Activated effector memory CD4-positive, alpha-beta T cell treated with Interleukin-2 at 50 U/mL for 16 hours (primary cell): ENCODE results near the gene FCF1.

Experiments used
- DNase-seq: peaks from one replicate; pipeline ENCODE4 v3.0.0-alpha.2; 2020

FCF1 gene

DNA sequence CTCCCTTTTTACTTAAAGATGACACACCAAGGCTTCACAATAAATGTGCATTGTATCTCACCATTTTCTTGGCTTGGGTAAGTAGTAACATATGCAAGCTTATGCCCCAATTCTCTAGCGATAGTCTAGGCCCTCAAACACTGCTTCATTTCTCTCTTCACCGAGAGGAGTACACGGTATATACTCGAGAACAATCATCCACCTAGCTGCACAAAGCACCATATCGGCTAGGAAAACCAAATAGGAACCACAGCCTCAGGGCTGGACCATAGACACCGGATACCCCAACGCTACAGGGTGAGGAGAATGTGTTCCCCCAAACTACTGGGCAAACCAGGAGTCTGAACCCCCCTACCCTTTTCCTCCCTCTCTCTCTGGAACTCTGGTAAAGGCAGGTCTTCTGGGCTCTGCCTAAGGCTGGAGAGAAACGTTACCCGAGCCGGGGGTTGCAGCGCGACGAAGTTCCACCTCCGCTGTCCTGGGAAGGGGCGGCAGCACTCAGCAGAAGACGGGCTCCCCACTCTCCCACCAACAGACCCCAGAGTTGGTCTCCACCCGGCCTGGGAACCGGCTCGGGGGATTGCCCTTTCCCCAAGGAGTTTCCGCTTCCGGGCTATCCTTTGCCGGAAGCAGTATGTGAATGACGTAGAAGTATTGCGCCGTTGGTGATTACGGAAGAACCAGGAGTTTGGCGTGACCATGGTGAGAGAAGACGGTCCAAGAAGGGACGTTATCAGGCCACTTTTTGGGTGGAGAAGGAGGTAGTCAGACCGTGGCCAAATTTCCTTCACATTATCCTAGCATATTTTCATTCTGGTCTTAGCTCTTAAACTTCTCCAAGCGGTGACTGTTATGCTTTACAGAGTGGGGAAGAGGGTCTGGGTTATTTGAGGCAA is at the start of gene FCF1, which contains the start of gene AREL1:
FCF1 (plus strand) TSS at position 646 of the 896 bp plus-strand sequence; CDS start at position 700, 54 bp downstream.
AREL1 (minus strand) TSS at position 582 of the 896 bp plus-strand sequence. CDS start 27,465 bp downstream, outside the sequence.
- peak; percentile 70 for DNase-seq

DNA sequence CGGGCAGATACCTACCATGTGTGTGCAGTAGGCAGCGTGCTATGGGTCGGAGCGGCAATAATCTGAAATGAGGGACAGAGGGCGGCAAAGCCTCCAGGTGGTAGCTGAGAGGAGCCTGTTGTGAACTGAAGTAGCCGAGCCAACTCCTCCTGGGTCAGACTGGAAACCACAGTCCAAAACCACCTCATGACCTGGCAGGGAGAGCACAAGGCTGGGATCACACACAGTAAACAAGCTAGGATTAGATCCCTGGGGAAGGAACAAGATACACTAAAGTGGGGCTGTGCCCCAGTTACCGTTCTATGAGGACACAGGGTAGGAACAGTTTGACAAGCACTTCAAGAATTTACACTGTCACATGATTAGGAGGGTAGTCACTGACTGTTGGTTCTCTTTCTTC is 49.1 kb upstream of the FCF1 start:
- DNase-seq = no peak

DNA sequence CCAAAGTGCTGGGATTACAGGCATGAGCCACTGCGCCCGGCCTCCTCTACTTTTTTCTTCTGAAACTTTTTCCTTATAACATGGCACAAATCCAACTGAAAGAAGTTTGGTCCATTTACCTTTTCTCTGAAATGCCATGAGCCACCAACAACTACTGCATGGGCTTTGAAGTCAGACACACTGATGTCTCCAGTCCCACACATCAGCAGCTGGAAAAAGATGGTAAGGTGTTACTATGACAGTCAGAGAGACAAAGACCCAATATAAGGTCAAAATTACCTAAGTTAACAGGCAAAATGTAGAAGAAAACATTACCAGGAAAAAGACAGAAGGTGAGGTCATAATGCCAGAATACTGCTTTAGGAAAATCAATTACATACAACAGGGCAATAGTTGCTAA is 48.2 kb upstream of the FCF1 start:
- no peak for DNase-seq

- no peak for DNase-seq
Measured at GRCh38 chr14:74667758-74668157, 45.2 kb upstream of the FCF1 start.

- DNase-seq = no peak
Measured at GRCh38 chr14:74669256-74669655, 43.7 kb upstream of the FCF1 start.

DNA sequence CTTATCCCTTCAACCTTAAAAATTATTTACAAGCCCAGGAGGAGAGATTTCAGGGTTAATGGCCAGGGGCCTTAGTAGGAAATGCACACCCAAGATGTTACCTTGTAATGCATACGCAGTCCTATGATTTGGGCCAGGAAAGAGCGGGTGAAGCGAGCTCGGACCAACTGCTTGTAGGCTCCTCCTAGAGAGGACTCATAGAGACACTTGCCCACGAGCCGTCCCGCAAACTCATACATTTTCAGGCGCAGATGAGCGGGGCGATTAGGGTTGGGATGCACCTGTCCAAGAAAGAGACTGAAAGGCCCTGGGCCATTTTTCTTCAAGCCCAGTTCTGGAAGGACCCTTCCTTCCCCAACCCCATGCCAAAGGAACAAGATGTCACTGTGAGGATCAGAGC is 43.1 kb upstream of the FCF1 start:
- no peak for DNase-seq

DNA sequence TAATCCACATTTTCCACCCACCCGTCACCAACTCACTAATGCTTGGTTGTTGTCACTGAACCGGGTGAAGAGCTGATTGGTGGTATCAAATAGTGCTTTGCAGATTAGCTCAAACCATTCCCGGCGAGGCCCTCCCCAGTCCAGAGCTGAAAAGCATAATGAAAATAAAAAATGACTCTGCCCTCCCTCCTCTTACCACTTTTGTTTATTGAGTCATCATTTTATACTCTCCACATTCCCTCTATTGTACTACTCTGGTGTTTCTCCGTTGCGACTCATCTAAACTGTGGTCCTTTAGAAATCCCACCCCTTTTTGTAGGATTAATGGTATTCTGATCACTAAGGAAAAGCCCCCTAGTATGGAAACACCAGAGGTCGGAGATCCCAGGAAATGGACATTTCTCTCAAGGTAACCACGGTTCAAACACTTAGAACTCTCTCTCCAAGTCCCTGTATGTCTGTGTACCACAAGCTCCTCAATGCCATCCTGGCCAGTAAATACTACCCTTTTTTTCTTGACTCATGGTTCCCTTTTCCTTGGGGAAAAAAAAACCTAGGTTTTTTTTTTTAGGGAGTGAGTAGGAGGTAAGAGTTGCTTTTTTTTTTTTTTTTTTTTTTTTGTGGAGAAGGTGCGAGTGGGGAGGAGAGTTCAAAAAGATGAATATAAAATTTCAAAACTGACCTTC is 42.1 kb upstream of the FCF1 start:
- no peak for DNase-seq

DNA sequence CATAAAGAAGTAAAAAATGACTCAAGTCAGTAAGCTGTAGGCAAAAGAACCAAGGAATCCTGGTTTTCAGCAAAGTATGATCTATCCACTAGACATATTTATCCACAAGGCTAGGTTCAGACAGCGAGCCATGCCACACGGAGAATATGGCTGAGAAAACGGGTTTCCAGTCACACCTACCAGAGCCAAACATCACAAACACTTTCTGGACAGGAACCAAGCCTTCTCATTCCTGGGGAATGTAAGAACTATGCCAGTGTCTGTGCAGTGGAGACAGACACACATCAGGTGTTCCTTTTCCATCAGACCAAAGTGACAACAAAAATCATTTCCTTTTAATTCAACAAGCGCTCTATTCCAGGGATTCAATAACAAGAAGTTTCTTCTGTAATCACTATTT is 41.2 kb upstream of the FCF1 start:
- DNase-seq = no peak

DNA sequence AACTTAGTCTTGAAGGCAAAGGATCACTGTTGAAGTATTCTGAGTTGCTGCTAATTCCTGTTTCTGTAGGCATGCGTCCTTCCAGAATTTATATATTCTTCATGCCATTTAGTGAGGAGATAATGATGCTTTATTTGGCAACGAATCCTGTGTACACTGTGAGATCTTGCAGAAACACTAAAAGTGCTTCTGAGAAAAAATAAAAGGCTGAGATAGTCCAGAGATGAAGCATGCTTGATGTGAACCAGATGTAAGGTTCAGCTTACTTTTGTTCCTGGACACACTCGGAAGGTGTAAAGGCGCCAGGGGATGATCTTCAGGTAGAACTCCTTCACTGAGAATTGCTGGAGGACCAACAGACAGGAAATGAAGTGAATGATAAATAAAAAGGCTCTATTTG is 39.2 kb upstream of the FCF1 start:
- DNase-seq = no peak

GRCh38 chr14:74675219-74675618 is 37.7 kb upstream of the FCF1 start:
- DNase-seq = no peak

- no peak for DNase-seq
Measured at GRCh38 chr14:74682169-74682952, 30.6 kb upstream of the FCF1 start.

GRCh38 chr14:74683406-74683805 is 29.5 kb upstream of the FCF1 start:
- DNase-seq = no peak

DNA sequence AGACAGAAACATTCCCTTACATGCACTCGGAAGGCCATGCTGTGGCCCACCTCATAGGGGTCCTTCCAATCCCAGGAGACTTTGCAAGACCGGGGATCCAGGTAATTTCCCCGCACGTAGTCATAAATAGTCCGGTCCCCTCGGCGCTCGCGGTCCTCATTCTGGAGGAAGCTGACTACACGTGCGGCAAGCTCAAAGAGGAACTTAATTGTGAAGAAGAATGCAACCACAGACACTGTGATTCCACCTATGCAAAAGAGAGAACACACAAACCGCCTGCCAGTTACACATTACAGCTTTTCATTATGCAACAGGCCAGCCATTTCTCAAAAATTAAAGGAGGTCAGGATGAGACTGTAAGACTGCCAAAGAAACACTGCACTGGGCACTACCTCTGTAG is 28.5 kb upstream of the FCF1 start:
- no peak for DNase-seq

DNA sequence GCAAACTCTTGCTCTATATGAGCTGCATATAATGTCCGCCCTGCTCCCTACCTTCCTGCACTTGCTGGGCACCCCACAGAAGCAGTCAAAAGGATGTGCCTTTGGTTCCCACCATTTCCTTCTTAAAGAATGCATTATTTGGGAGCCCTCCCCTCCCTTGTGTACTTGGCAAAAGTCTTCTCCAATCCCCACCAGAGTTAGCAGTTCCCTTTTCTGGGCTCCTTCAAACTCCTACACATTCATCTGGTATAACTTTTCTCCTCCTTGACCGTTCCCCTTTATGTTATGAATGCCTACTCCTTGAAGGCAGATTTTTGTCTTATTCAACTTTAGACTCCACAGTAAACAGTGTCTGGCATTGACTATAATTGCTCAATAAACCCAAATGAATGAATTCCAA is 27.9 kb upstream of the FCF1 start:
- no peak for DNase-seq

DNA sequence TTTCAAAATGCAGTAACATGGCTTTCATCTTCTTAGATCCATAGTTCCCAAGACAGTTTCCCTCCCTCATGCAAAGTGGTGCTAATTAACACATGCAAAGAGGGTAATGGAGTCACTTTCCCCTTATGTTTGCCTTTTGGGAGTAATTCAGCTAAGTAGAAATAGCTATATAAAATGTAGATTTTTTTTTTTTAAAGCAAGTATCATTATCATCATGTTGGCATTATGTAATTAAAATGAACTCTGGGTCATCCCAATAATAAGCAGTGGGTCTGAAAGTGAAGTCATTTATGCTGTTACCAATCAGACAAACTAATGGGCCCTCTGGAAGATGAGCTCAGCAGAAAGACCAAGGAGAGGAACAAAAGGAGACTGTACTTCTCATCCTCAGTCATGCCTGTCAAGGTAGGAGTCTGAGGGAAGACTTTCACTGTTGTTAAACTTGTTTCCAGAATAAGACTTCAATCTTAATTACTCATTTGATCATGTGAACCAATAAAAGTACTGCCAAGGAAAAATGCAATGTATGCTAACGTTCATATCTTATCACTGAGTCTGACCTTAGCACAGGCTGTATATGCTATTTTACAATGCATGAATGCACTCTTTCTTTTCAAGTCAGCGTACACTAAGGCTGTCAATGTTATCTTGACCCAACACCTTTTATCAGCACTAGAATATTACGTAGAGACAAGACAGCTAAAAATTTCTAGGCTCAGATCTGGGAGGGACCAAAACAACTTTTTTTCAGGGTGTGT is 26.8 kb upstream of the FCF1 start:
- no peak for DNase-seq

GRCh38 chr14:74691456-74691855 is 21.5 kb upstream of the FCF1 start:
- DNase-seq = no peak

- no peak for DNase-seq
Measured at GRCh38 chr14:74693191-74693590, 19.8 kb upstream of the FCF1 start.

DNA sequence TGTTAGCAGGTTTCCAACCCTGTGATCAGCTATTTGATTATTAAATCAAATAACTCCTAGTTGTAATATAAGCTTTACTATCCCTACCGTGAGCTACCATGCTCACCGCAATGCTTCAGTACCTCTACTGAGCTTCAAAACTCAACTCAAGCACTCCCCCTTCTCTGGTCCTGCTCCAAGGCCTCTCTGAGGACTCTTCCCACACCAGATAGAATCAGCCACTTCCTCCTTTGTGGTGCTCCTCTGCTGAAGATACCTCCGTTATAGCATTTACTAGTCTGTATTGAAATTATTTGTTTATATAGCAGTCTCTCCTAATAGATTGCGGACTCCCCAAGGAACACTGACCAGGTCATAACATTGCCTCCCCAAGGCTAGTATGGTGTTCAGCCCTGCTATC is 17.5 kb upstream of the FCF1 start:
- DNase-seq = no peak

GRCh38 chr14:74697011-74697410 is 15.9 kb upstream of the FCF1 start:
- DNase-seq = no peak

DNA sequence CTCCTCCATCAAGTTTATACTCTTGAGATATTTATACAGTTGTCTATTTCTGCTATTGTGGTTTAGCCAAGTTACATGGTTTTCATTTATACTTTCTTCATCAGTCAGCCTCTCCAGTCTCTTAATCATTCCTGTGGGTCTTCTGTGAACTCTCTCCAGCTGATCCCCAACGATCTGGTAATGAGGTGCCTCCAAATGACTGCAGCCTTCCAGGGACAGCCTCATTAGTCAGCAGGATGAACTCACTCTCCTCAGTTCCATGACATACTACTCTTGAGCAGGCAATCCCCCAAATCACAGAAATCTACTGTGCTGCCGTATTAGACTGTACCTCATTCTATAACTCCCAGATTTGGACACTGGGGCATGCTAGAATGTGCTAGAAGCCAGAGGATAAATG is 15.4 kb upstream of the FCF1 start:
- DNase-seq = no peak

DNA sequence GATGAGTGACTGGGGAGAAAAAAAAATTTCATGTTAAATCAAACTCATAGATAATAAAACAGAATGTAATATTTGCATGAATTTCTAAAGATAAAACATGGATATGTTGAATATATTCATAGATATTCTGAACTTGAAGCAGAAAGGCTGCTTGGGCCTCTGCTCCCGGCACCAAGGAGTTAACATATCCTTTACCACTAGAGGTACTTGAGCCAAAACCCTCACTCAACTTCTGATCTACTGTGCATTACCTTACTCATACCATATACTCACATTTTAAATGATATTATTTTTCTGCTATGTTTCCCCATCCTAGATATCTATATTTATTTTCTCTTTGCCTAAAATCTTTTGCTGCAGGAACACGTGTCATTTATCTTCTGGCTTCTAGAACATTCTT is 15.0 kb upstream of the FCF1 start:
- no peak for DNase-seq

GRCh38 chr14:74698465-74698864 is 14.5 kb upstream of the FCF1 start:
- no peak for DNase-seq

DNA sequence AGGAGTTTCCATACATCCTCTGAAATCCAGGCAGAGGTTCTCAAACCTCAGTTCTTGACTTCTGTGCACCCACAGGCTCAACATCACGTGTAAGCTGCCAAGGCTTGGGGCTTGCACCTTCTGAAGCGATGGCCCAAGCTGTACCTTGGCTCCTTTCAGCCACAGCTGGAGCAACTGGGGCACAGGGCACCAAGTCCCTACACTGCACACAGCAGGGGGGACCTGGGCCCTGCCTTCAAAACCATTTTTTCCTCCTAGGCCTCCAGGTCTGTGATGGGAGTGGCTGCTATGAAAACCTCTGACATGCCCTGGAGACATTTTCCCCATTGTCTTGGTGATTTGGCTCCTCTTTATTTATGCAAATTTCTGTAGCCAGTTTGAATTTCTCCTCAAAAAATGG is 10.7 kb upstream of the FCF1 start:
- DNase-seq = no peak
